Activated T-cell treated with anti-CD3 and anti-CD28 coated beads, Interleukin-2, amount 50 U/mL, for 24 hours (primary cell): ENCODE data around the gene TMX4.
"Not testable (repeated sequence)": the region's sequence is repeated elsewhere in the genome, so short reads cannot be mapped to it uniquely, and the experiment has no call there.

ENCODE experiments used
- DNase-seq: peaks from one replicate; pipeline ENCODE4 v3.0.0-alpha.2; 2020
- H3K27ac Mint-ChIP-seq: 2 replicates; pipeline ENCODE4 v1.8.0; 2020; ENCODE audit warnings: mild to moderate bottlenecking, mixed read lengths
- H3K27me3 Mint-ChIP-seq: 2 replicates; pipeline ENCODE4 v1.8.0; 2020; ENCODE audit warnings: mixed read lengths
- H3K36me3 Mint-ChIP-seq: 2 replicates; pipeline ENCODE4 v1.8.0; 2020; ENCODE audit warnings: low read depth, mixed read lengths
- H3K4me1 Mint-ChIP-seq: 2 replicates; pipeline ENCODE4 v1.8.0; 2020; ENCODE audit warnings: low read depth, mixed read lengths
- H3K4me3 Mint-ChIP-seq: 2 replicates; pipeline ENCODE4 v1.8.0; 2020; ENCODE audit warnings: mild to moderate bottlenecking, moderate library complexity, mixed read lengths
- H3K9me3 Mint-ChIP-seq: 2 replicates; pipeline ENCODE4 v1.8.0; 2020; ENCODE audit warnings: mixed read lengths

Gene TMX4

GRCh38 chr20:7967199-7967844, 52.2 kb downstream of the TMX4 start:
- no peaks in the 10 kb centered on the region for H3K4me1 Mint-ChIP-seq
- no peak for DNase-seq
- no peak overlapping the region for H3K27ac Mint-ChIP-seq
- H3K27me3 Mint-ChIP-seq = peaks cover 5% of the 10 kb centered on the region
- H3K4me3 Mint-ChIP-seq = no peak overlapping the region
- no peaks in the 10 kb centered on the region for H3K9me3 Mint-ChIP-seq
- no peaks in the 10 kb centered on the region for H3K36me3 Mint-ChIP-seq

- no peaks in the 10 kb centered on the region for H3K36me3 Mint-ChIP-seq
- H3K9me3 Mint-ChIP-seq = no peaks in the 10 kb centered on the region
- DNase-seq = no peak
- no peak overlapping the region for H3K4me3 Mint-ChIP-seq
- H3K27ac Mint-ChIP-seq = no peak overlapping the region
- no peaks in the 10 kb centered on the region for H3K4me1 Mint-ChIP-seq
- peaks cover 3% of the 10 kb centered on the region for H3K27me3 Mint-ChIP-seq
These were observed 53.4 kb downstream of the TMX4 start for GRCh38 chr20:7966176-7966575.

GRCh38 chr20:7959484-7959883, 60.1 kb downstream of the TMX4 start:
- Mint-ChIP-seq H3K4me3 (no peak overlapping the region), H3K9me3 (no peaks in the 10 kb centered on the region), H3K4me1 (no peaks in the 10 kb centered on the region), H3K27ac (no peak overlapping the region), H3K36me3 (no peaks in the 10 kb centered on the region), H3K27me3 (peaks cover 32% of the 10 kb centered on the region)
- DNase-seq = no peak

- H3K9me3 Mint-ChIP-seq, H3K4me1 Mint-ChIP-seq, H3K27ac Mint-ChIP-seq, H3K36me3 Mint-ChIP-seq, H3K4me3 Mint-ChIP-seq, DNase-seq: not testable (repeated sequence)
- peaks cover 56% of the 10 kb centered on the region for H3K27me3 Mint-ChIP-seq
These were observed 63.0 kb downstream of the TMX4 start for GRCh38 chr20:7956561-7956960.

- DNase-seq = no peak
- H3K9me3 Mint-ChIP-seq = peaks cover 7% of the 10 kb centered on the region
- H3K27me3 Mint-ChIP-seq = peaks cover 43% of the 10 kb centered on the region
- no peaks in the 10 kb centered on the region for H3K4me1 Mint-ChIP-seq
- H3K36me3 Mint-ChIP-seq = no peaks in the 10 kb centered on the region
- no peak overlapping the region for H3K27ac Mint-ChIP-seq
- H3K4me3 Mint-ChIP-seq = no peak overlapping the region
These were observed 69.2 kb downstream of the TMX4 start for GRCh38 chr20:7950387-7950786.

GRCh38 chr20:7943891-7944290, 75.7 kb downstream of the TMX4 start:
- DNase-seq = no peak
- H3K4me1 Mint-ChIP-seq = no peaks in the 10 kb centered on the region
- peaks cover 3% of the 10 kb centered on the region for H3K27me3 Mint-ChIP-seq
- no peak overlapping the region for H3K27ac Mint-ChIP-seq
- H3K4me3 Mint-ChIP-seq = no peak overlapping the region
- no peaks in the 10 kb centered on the region for H3K9me3 Mint-ChIP-seq
- H3K36me3 Mint-ChIP-seq = no peaks in the 10 kb centered on the region

GRCh38 chr20:7940341-7940740, 79.2 kb downstream of the TMX4 start, which contains the start of gene HAO1:
Gene HAO1, minus strand, starts transcription at chr20:7940458. Its CDS starts 36 bp downstream, at chr20:7940422.
- Mint-ChIP-seq H3K9me3 (no peaks in the 10 kb centered on the region), H3K4me1 (no peaks in the 10 kb centered on the region), H3K4me3 (no peak within 1 kb of the TSS), H3K27me3 (peaks cover 6% of the 10 kb centered on the region), H3K27ac (no peak within 1 kb of the TSS), H3K36me3 (no peaks in the 10 kb centered on the region)
- DNase-seq = no peak

GRCh38 chr20:7939663-7940062, 79.9 kb downstream of the TMX4 start:
- Mint-ChIP-seq H3K36me3 (no peaks in the 10 kb centered on the region), H3K9me3 (no peaks in the 10 kb centered on the region), H3K4me1 (no peaks in the 10 kb centered on the region), H3K27me3 (peaks cover 10% of the 10 kb centered on the region), H3K27ac (no peak overlapping the region), H3K4me3 (no peak overlapping the region)
- DNase-seq = no peak

- DNase-seq = no peak
- H3K9me3 Mint-ChIP-seq = no peaks in the 10 kb centered on the region
- no peaks in the 10 kb centered on the region for H3K4me1 Mint-ChIP-seq
- H3K27me3 Mint-ChIP-seq = peaks cover 10% of the 10 kb centered on the region
- H3K4me3 Mint-ChIP-seq = no peak overlapping the region
- no peaks in the 10 kb centered on the region for H3K36me3 Mint-ChIP-seq
- H3K27ac Mint-ChIP-seq = no peak overlapping the region
These were observed 81.5 kb downstream of the TMX4 start for GRCh38 chr20:7938058-7938457.

- Mint-ChIP-seq H3K27ac (no peak overlapping the region), H3K4me1 (no peaks in the 10 kb centered on the region), H3K9me3 (no peaks in the 10 kb centered on the region), H3K4me3 (no peak overlapping the region), H3K36me3 (no peaks in the 10 kb centered on the region), H3K27me3 (peaks cover 10% of the 10 kb centered on the region)
- no peak for DNase-seq
These were observed 82.2 kb downstream of the TMX4 start for GRCh38 chr20:7937328-7937727.

- no peak overlapping the region for H3K4me3 Mint-ChIP-seq
- H3K36me3 Mint-ChIP-seq = no peaks in the 10 kb centered on the region
- H3K4me1 Mint-ChIP-seq = no peaks in the 10 kb centered on the region
- no peak overlapping the region for H3K27ac Mint-ChIP-seq
- no peaks in the 10 kb centered on the region for H3K9me3 Mint-ChIP-seq
- H3K27me3 Mint-ChIP-seq = peaks cover 22% of the 10 kb centered on the region
- DNase-seq = no peak
These were observed 84.5 kb downstream of the TMX4 start for GRCh38 chr20:7935027-7935551.

GRCh38 chr20:7933346-7933745, 86.2 kb downstream of the TMX4 start:
- Mint-ChIP-seq H3K4me3 (no peak overlapping the region), H3K27ac (no peak overlapping the region), H3K9me3 (no peaks in the 10 kb centered on the region), H3K4me1 (no peaks in the 10 kb centered on the region), H3K36me3 (no peaks in the 10 kb centered on the region), H3K27me3 (peaks cover 31% of the 10 kb centered on the region)
- no peak for DNase-seq

- H3K27ac Mint-ChIP-seq = no peak overlapping the region
- no peaks in the 10 kb centered on the region for H3K9me3 Mint-ChIP-seq
- peaks cover 25% of the 10 kb centered on the region for H3K27me3 Mint-ChIP-seq
- no peaks in the 10 kb centered on the region for H3K4me1 Mint-ChIP-seq
- H3K4me3 Mint-ChIP-seq = no peak overlapping the region
- DNase-seq = no peak
- H3K36me3 Mint-ChIP-seq = no peaks in the 10 kb centered on the region
These were observed 89.2 kb downstream of the TMX4 start for GRCh38 chr20:7930343-7930742.
